ENCODE measurements around the gene CPED1.
A peak's percentile ranks its signal among the peaks of the same experiment; 100 is the strongest.
"Not testable (repeated sequence)": the region's sequence is repeated elsewhere in the genome, so short reads cannot be mapped to it uniquely, and the experiment has no call there.

Gene CPED1

GRCh38 chr7:120996988-120997345 is 8.5 kb downstream of the CPED1 start:
- no peak for DNase-seq (ENCODE audit: low spot score)

GRCh38 chr7:120997882-120998474 is 9.5 kb downstream of the CPED1 start:
- DNase-seq (ENCODE audit: low spot score): no peak

DNA sequence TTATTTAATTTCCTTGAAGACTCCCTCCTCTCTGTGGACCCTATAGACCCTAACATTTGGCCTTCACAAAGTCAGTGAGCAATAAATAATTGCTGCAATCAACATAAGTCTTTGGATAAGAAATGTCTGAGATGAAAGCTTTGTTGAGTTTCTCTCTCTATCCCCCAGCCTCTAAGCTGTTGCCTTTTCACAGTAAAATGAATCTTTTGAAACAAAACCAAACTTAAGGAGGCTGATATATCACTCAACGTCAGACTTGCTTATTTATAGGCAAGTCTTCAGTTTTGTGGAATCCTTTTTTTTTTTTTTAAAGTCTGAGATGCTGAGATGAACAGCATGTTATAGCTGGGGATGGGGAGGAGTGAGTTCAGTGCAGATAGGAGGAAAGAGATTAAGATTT is 10.0 kb downstream of the CPED1 start:
- no peak for DNase-seq (ENCODE audit: low spot score)

DNA sequence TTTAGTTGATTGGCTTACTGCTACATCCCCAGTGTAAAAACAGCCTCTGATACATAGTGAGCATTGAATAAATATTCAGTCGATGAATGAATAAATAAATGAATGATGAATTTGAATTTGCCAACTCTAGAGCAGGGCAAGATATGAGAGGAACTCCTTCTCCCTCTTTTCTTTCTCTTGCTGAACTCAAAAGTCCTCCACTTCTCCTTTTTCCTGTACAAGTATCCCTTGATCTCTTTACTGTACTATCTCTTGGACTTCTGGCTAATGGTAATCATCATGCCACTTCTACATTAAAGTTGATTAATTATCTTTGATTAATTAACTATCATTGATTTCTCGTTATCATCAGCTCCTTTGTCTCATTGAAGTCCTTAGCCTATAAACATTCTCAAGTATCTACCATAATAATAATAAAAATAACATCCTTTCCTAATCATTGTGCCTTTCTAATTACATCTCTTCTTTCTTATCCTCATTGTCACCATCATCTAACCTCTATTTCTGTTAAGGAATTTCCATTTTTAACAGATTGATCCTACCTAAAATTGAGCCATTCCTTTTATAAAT is 10.6 kb downstream of the CPED1 start:
- no peak for DNase-seq (ENCODE audit: low spot score)

GRCh38 chr7:121000081-121000983 is 11.8 kb downstream of the CPED1 start:
- DNase-seq (ENCODE audit: low spot score): peak; percentile 29

- DNase-seq (ENCODE audit: low spot score): no peak
Measured at GRCh38 chr7:121001234-121001906, 12.9 kb downstream of the CPED1 start.

GRCh38 chr7:121002048-121002756 is 13.7 kb downstream of the CPED1 start:
- DNase-seq (ENCODE audit: low spot score): no peak

DNA sequence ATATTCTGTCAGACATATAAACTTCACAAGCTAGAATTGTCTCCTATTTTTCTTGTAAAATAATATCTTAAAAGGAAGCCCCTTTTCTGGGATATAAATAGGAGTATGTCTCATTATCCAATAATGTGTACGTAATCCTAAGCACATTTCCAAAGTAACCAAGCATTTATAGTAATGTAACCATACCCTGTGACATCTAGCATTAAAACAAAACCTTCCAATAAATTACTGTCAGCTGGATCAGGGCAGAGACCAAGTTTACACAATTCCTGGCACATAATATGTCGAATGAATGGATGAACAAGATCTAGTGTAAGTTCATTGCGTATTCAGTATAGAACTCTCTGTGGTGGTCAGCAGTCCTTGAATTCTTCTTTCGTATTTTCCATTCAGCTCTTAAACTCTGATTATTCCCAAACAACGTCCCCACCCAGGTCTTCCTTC is 14.3 kb downstream of the CPED1 start:
- no peak for DNase-seq (ENCODE audit: low spot score)

DNA sequence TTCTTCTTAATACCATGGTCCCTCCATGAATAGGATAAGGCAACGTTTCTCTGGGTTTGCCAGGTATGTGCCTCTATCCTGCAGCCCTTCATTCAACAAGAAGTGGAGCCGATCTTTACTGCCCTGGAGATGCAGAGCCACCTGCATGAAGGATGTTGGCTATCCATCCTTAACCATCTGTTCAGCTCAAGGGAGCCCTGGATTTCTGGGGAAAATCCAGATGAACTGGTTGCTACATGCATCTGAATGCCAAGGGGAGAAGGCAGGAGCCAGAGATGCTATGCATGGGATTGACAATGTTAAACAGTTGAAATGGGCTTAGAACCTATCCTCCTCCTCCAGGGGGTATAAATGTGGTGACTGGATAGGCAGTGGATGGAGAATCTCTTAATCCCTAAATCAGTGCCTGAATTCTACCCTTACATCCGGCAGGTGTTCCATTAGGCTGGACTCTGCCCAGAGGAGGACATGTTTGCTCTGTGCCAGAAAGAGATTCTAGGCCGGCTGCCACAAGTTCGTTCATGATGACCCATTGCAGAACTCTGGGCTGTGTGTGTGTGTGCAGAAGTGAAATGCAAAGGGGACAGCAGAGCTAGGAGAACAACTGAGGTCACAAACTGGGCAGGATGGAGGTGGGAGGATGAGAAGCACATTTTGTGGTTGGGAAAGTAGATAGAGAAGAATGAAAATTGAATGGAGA is 15.6 kb downstream of the CPED1 start:
- no peak for DNase-seq (ENCODE audit: low spot score)

DNA sequence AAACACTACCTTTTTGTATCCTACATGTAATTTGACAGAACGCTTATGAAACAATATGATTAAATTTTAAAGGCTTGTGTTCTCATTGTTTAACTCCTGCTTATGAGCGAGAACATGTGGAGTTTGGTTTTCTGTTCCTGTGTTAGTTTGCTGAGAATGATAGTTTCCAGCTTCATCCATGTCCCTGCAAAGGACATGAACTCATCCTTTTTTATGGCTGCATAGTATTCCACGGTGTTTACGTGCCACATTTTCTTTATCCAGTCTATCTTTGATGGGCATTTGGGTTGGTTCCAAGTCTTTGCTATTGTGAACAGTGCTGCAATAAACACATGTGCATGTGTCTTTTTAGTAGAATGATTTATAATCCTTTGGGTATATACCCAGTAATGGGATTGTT is 16.5 kb downstream of the CPED1 start:
- not testable (repeated sequence) for DNase-seq (ENCODE audit: low spot score)

GRCh38 chr7:121005996-121006584 is 17.6 kb downstream of the CPED1 start:
- DNase-seq (ENCODE audit: low spot score): no peak

DNA sequence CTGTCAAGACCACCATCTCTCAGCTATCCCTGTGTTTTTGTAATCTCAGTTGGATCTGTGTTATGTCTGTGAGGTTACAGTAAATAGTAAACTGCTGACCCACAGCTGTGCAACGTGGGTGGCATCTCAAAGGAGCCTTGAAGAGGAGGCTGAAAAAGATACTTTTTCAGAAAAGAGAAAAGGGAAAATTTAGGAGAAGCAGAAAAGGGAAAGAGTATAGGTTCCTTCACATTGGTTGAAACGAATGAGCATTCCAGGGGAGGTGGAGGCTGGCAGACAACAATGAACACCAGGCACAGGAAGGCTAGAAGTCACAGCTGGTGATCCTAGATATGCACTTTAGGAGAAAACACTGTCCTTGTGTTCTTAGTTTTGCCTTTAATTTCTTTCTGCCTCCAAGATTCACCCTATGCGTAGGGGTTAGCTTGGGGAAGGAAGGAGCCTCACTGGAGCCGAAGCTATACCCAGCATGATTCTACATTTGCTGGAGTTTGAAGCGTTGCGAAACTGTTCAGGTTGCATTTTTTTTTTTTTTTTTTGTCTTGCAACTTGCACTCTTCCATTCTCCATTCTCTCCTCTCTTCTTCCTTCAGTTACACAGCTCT is 18.3 kb downstream of the CPED1 start:
- no peak for DNase-seq (ENCODE audit: low spot score)

- DNase-seq (ENCODE audit: low spot score): no peak
Measured at GRCh38 chr7:121008816-121009215, 20.3 kb downstream of the CPED1 start.

- DNase-seq (ENCODE audit: low spot score): no peak
Measured at GRCh38 chr7:121011401-121011800, 22.9 kb downstream of the CPED1 start.

- no peak for DNase-seq (ENCODE audit: low spot score)
Measured at GRCh38 chr7:121012170-121012874, 23.8 kb downstream of the CPED1 start.

- no peak for DNase-seq (ENCODE audit: low spot score)
Measured at GRCh38 chr7:121012919-121013318, 24.4 kb downstream of the CPED1 start.

DNA sequence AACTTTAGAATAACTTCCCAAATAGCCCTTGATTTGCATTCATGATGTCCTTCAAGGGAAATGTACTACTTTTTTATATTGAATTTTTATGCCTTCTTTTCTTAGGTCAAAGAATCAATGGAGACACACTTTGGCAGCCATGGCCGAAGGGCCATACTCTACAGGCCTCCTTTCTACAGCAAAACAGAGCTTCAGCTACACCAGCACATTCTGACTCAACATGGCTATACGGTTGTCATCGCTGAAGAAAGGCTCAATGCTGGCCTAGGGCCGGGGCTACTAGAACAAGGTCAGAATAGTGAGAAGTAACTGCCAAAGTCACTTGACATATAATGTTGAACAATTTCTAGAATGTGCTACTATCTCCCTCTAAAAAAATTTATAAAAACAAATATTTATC is 27.0 kb downstream of the CPED1 start:
- DNase-seq (ENCODE audit: low spot score): no peak

DNA sequence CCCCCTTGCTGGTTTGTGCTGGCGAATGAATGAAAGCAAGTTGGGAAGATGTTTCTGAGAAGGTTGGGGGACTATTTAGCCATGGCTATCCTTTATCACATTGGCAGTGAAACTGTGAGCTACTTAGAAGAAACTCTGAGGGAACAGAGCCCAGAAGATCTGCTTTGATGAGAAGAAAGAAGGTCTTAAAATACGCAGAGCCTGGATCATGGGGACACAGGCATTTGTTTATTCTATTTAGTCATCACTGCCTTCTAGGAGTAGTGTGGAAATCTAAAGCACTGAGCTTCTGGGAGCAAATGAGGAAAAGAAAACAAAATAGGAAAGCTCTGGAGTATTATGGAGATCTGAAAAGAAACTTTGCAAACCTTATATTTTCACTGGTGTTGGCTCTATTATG is 28.5 kb downstream of the CPED1 start:
- DNase-seq (ENCODE audit: low spot score): no peak

DNA sequence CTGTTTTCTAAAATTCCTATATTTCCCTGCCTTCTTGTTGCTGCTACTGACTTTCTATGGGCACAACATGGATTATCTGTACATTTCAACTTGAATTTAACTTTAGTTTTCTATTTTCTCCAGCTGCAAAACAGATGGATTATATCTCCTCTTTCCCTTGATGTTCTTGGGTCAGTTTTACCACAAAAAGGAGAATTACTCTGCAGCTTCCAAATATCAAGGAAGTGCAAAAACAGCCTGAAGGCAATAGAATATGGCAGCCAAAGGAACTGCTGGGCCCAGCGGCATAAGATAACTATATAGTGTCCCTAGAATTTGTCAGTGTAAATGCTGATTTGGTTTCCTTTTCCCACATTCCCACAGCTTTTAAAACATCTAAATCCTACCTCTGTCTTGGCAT is 29.1 kb downstream of the CPED1 start:
- DNase-seq (ENCODE audit: low spot score): no peak

GRCh38 chr7:121019018-121019417 is 30.5 kb downstream of the CPED1 start:
- DNase-seq (ENCODE audit: low spot score): peak; percentile 51

All from GM03348 (cell line).